HL-60 (cell line): ENCODE measurements around the gene NUDT19.

Experiments used
- GABPA ChIP-seq: IDR thresholded peaks from 2 replicates; pipeline ENCODE4 v1.6.1; 2012; ENCODE audit warnings: low read depth
- POLR2AphosphoS5 ChIP-seq: IDR thresholded peaks from 2 replicates; pipeline ENCODE4 v1.6.1; 2012; ENCODE audit warnings: low read depth
- REST ChIP-seq: IDR thresholded peaks from 2 replicates; pipeline ENCODE4 v1.6.1; 2012; ENCODE audit warnings: low read depth; ENCODE audit not compliant: insufficient replicate concordance
- SPI1 ChIP-seq: IDR thresholded peaks from 2 replicates; pipeline ENCODE4 v1.6.1; 2012; ENCODE audit warnings: low read depth, mild to moderate bottlenecking, borderline replicate concordance
- TF ChIP-seq, protein P1 (sequence below): IDR thresholded peaks from one replicate; pipeline ENCODE4 v1.5.1; 2011; ENCODE audit warnings: low read length, control low read depth, inconsistent platforms; ENCODE audit not compliant: insufficient read depth

DNA sequence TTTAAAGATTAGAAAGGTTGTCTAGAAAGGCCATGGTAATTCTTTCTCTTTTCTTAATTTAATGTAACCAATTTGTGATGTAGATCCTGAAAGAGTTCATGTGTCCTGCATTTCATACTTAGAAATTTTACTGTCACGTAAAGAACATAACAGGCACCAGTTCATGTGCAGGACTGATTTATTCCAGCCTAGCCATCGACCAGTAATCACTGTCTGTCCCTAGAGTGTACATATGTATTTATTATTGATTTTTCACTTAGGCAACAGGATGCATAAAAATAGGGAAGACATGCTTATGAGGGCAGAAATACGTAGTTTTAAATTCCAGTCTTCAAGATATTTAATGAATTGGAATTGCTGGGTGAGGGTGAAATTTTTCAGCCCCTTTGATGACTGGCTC is 65.6 kb downstream of the NUDT19 start:
- TF ChIP-seq, protein P1, sequence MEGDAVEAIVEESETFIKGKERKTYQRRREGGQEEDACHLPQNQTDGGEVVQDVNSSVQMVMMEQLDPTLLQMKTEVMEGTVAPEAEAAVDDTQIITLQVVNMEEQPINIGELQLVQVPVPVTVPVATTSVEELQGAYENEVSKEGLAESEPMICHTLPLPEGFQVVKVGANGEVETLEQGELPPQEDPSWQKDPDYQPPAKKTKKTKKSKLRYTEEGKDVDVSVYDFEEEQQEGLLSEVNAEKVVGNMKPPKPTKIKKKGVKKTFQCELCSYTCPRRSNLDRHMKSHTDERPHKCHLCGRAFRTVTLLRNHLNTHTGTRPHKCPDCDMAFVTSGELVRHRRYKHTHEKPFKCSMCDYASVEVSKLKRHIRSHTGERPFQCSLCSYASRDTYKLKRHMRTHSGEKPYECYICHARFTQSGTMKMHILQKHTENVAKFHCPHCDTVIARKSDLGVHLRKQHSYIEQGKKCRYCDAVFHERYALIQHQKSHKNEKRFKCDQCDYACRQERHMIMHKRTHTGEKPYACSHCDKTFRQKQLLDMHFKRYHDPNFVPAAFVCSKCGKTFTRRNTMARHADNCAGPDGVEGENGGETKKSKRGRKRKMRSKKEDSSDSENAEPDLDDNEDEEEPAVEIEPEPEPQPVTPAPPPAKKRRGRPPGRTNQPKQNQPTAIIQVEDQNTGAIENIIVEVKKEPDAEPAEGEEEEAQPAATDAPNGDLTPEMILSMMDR, result no peak
- no peak for TF ChIP-seq SPI1
- no peak for TF ChIP-seq POLR2AphosphoS5
- TF ChIP-seq REST, result no peak
- no peak for TF ChIP-seq GABPA
